Measurements from ENCODE around the gene PRAC2. TPM values are rescaled to one million over a fixed set of nuclear protein-coding genes. Genes with fewer than 3 reads are reported as not detected.

Gene PRAC2
- polyA plus RNA-seq, 12 donors: not detected

DNA sequence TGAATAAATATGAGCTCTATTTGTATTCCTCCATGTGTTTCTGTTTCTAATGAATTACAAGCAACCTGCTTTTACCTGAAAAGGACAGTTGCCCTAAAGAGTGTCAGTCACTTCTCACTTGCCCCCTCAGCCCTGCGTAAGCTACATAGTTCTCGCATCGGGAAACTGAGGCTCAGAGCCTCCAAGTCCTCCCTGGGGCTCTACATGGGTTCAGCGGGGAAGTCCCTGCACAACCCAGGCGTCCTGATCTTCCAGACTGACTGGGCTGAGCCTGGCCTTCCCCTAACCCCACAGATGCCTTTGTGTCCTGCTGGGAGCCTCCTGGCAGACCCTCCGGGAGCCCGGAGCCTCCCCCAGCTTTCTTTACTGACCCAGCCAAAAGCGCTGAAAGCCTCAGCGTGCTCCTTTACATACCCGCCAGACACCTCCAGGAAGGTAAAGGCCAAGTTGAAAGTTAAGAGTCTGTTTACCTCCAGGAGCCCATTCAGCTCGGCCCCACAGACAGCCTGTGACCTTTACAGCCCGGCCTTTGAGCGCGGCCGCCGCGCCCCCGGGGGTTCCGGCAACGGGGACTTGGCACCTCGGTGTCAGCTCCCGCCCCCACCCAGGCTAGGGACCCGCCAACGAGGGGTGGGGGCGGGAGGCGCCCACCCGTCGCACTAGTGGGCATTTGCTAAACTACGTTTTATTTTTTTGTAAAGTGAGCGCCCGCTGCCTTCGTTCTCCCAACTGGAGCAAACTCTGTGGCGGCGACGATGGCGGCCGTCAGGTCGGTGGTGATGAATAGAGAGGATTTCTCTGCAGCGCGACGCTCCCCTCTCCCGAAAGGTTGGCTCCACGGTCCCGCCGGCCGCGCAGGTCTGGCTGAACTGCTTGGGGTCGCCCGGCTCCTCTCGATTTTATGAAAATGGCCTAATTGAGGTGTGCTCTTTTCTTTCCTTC, 10.0 kb downstream of the PRAC2 start:
- no peak for DNase-seq

GRCh38 chr17:48733632-48734328, 10.8 kb downstream of the PRAC2 start:
- DNase-seq: no peak

- no peak for DNase-seq
Observed at GRCh38 chr17:48734333-48735061, 11.5 kb downstream of the PRAC2 start.

- no peak for DNase-seq
Observed at GRCh38 chr17:48735062-48735351, 12.0 kb downstream of the PRAC2 start.

DNA sequence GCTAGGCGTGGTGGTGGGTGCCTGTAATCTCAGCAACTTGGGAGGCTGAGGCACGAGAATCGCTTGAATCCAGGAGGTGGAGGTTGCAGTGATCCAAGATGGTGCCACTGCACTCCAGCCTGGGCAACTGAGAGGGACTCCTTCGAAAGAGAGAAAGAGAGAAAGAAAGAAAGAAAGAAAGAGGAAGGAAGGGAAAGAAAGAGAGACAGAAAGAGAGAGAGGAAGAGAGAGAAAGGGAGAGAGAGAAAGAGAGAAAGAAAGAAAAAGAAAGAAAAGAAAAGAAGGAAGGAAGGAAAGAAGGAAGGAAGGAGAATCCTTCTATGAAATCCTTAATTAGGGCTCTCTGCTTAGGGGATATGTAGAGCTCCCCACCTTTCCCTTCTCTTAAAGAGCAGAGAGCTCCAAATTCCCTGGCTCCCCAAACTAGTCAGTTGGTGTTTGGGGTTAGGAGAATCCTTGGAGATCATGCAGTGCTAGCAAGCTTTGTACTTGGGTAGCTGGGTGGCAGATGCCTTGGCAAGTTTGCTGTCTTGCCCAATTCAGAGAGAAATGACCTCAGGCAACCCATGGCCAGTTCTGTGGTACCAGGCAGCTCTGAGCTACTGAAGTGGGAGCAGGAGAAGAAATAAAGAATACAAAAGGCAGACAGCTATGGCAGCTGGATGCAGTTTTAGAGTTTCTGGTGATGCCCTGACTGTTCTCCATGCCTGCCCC, 14.5 kb downstream of the PRAC2 start:
- DNase-seq: no peak

DNA sequence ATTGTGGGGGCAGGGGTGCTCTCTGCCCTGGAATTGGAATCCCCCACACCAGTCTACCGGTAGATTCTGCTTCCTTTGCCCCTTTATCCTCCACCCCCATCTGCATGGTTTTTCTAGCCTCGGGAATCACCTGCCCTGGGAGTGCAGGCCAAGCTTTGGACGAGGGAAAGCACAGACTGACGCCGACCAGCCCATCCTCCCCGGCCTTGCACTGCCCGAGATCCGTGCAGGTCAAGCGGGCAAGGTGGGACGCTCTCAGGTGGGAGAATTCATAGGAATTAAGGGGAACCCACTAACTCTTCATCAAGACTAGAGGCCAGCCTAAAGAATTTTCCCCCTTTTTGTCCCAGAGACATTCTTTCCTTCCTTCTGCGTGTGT, 15.4 kb downstream of the PRAC2 start:
- no peak for DNase-seq

- no peak for DNase-seq
Observed at GRCh38 chr17:48738803-48739526, 16.0 kb downstream of the PRAC2 start.

GRCh38 chr17:48740537-48740936, 17.6 kb downstream of the PRAC2 start:
- DNase-seq: no peak

GRCh38 chr17:48745381-48746275, 22.6 kb downstream of the PRAC2 start:
- no peak for DNase-seq

GRCh38 chr17:48746916-48747444, 24.0 kb downstream of the PRAC2 start:
- DNase-seq: no peak

DNA sequence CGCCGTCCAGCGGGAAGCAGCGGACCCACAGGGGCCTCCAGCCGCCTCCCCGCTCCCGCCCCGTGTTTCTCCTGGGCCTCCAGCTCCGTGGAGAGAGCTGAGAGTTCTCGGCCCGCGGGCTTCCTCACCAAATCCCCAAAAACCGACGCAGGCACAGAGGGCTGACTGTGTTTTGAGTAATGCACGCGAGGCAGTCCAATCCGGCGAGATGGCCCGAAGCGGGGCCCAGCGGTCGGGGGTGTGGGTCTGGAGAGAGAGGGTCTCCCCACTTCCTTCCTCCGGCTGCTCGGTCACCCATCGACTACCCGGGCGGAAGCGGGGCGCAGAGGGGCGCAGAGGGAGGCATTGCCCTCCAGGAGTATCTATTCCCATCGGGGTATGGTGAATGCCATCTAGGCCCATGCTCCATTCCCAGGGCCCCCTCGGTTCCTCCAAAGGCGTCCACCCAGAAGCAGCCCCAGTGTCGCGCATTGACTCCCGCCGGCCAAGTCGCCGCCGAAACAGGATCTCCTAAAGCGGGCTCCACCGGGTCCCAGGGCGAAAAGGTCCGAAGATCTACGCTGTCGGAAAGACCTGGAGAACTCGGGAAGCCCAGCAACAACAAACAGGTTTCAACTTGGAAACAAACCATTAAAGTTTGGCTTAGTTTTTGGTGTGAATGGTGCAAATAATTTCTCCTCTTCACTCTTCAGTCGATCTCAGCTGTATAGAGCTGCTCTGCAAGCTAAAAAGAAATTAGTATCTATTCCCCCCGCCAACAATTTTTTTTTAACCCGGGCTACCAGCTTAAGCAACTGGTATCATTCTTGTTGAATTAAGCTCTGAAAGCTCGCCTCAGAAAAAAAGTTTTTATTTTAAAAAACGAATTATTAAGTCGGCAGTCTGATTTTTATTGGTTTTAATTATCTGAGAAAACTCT, 24.7 kb downstream of the PRAC2 start:
- DNase-seq: no peak

DNA sequence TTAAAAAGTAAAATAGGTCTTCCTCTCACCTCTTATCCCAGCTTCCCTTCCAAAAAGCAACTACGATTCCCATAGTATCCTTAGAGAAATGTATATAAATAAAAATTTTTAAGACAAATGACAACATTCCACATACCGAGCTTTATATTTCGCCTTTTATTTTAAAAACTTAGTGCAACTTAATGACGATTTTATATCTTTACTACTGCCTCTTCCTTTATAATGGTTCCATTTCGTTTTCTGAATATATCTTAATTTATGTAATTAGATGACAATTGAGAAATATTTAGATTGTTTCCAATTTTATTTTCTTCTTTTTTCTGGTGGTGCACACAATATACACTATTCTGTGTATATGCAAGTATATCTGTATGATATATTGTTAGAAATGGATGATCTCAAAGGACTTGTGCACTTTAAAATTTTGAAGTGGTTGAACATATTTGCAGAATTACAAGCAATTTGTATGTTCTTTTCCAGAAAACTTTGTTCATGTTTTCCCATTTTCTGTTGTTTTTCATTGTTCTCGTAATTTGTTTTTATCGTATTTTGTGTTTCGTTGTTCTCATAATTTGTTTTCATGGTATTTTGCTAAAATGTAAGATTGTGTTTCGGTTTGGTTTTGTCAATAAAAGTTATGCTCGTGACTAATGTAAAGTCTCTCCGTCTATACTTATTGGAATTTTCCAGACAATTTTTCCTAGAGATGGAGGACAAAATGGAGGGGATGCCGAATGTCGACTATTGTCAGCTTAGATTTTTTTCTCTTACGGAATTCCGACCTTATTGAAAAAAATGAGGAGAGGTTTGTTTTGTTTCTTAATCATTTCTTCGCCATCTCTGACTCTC, 26.0 kb downstream of the PRAC2 start:
- no peak for DNase-seq

- DNase-seq: no peak
Observed at GRCh38 chr17:48749621-48750553, 26.9 kb downstream of the PRAC2 start.

DNA sequence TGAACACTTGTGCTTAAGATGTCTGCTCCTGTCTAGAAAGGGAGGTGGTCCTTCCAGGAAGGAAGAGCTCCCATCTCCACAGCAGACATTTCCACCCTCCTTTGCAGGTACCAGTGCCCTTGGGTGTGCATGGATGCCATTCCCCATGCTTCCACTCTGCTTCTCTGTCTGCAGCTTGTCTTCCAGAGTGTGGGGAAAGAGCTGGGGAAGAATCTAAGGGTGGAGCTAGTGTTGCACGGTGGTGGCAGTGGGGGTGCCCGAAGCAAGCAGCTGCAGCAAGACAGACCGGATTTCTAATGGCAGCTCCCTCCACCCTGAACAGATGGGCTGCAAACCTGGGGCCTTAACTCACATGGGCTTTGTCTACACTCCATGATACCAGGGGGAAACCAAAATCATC, 28.2 kb downstream of the PRAC2 start:
- DNase-seq: no peak

- DNase-seq: no peak
Observed at GRCh38 chr17:48751733-48752398, 28.9 kb downstream of the PRAC2 start.
